ENCODE data around the gene GOSR1.
"Not testable (repeated sequence)": the region's sequence is repeated elsewhere in the genome, so short reads cannot be mapped to it uniquely, and the experiment has no call there.

Gene GOSR1

DNA sequence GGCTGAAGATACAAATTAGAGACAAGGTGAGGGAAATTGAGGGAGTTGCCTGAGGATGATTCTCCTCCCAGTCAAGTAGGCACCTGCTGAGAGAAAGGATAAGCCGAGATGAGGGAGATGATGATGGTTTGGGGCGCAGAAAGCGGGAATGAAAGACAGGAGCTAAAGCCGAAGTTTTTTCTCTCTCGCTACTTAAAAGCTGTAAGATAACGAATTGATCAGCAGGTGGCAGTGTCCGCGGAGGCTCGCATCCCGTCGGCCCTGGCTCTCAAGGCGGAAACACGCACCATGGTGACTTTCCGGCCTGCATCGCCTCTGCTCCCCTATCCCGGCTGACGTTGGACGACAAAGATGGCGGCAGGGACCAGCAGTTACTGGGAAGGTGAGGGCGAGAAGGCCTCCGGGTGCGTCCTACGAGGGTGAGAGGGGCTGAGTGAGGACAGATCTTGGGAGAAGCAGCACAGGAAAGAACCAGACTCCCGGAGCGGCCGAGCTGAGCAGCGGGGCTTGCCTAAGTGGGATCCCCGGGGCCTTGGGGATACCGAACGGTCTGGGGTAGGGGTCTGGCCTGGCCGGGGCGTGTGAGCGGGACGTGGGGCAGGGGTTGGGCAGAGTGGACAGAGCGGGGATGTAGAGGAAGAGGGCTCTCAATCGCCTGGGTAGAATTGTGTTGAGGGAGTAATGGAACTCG, at the start of gene GOSR1:
Gene GOSR1 (plus strand): TSS at position 326 of the 691 bp plus-strand sequence. CDS start 26 bp downstream, at position 352.
- DNase-seq, result peak; percentile 85 to 97

DNA sequence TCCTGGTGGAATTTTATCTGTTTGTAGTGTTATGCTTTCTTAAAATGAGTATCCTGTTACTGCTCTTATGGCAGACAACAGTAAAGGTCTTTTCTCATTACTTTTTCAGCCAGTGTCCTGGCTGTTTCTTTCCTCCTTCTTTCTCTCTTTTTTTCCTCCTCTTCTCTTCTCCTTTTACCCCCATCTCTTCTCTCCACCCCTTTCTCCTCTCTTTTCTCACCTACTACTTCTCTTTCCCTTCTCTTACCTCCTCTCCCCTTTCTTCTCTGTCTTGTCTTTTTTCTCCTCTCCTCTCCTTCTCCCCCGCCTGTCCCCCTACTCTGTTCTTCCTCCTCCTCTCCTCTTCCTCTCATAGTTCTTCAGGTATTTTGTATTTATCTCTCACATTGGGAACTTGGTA, 49.6 kb upstream of the GOSR1 start:
- no peak for DNase-seq

DNA sequence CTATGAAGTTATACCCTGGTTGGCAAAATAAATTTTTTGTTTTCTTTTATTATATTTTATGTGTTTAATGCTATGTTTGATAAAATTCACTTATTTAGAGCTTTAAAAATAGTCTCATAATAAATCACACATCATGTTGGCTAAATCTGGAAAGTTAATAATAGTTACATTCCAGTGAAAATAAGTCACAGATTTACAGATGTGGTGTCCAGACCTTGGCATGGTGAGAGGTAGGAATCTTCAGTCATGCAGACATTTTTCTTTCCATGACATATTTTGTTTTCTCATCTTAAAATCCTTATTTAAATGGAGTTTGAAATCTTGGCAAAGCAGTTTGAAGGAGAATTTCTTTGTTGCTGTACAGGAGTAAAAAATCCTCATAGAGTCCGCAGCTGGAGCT, 48.1 kb upstream of the GOSR1 start:
- DNase-seq, result no peak

DNA sequence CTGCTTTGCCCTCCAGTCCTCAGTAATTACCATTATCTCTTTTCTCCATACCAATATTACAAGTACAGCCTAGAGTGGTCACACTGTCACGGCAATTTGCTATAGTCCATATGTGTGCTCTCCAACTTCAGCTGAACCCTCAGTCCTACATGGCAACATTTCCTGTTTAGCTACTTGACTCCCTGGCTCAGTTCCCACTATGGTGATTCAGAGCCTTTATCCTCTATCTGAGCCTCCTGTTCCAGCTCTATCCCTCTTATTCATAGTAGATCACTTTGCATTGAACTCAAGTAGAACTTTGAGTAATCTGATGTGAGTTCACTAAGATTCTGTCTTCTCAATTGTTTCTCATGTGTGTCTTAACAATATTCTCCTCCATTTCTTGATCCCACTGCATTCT, 43.7 kb upstream of the GOSR1 start:
- no peak for DNase-seq

DNA sequence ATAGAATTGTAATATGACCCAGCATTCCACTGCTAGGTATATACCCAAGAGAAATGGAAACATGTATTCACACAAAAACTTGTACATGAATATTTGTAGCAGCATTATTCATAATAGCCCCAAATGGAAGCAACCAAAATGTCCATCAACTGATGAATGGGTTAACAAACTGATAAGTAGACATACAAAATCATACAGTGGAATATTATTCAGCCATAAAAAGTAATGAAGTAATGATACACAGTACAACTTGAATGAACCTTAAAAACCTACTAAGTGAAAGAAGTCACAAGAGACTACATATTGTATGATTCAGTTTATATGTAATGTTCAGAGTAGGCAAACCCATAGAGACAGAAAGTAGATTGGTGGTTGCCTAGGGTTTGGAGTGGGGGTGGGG, 40.5 kb upstream of the GOSR1 start:
- DNase-seq, result no peak

DNA sequence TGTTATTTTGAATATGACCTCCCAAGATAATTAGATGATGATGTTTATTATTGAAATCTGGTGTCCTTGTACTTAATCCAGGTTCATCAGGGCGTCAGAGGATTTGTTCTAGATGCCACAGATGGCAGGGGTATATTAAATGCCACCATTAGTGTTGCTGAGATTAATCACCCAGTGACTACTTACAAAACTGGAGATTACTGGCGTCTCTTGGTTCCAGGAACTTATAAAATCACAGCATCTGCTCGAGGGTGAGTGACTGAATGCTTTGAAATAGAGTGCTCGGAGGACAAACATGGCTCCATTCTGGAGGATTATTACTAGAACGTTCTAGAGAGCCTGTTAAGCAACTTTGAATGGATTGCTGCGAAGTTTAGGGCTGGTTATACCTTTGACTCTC, 33.5 kb upstream of the GOSR1 start:
- no peak for DNase-seq

DNA sequence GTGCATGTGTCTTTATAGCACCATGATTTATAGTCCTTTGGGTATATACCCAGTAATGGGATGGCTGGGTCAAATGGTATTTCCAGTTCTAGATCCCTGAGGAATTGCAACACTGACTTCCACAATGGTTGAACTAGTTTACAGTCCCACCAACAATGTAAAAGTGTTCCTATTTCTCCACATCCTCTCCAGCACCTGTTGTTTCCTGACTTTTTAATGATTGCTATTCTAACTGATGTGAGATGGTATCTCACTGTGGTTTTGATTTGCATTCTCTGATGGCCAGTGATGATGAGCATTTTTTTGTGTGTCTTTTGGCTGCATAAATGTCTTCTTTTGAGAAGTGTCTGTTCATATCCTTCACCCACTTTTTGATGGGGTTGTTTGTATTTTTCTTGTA, 30.6 kb upstream of the GOSR1 start:
- not testable (repeated sequence) for DNase-seq

DNA sequence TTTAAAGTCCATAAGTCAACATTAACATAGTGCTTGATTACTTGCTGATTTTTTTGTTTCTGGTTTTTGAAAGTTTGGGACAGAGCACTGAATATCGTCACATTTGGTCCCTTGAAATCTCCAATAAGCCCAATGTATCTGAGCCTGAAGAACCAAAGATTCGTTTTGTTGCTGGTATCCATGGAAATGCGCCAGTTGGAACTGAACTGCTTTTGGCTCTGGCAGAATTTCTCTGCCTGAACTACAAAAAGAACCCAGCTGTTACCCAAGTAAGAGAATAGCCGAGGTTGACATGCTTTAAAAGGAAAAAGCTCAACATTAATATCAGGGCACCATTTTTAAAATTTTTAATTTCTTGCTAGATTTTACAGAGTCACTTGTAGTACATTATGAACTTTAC, 27.7 kb upstream of the GOSR1 start:
- DNase-seq, result peak; percentile 31 to 76

DNA sequence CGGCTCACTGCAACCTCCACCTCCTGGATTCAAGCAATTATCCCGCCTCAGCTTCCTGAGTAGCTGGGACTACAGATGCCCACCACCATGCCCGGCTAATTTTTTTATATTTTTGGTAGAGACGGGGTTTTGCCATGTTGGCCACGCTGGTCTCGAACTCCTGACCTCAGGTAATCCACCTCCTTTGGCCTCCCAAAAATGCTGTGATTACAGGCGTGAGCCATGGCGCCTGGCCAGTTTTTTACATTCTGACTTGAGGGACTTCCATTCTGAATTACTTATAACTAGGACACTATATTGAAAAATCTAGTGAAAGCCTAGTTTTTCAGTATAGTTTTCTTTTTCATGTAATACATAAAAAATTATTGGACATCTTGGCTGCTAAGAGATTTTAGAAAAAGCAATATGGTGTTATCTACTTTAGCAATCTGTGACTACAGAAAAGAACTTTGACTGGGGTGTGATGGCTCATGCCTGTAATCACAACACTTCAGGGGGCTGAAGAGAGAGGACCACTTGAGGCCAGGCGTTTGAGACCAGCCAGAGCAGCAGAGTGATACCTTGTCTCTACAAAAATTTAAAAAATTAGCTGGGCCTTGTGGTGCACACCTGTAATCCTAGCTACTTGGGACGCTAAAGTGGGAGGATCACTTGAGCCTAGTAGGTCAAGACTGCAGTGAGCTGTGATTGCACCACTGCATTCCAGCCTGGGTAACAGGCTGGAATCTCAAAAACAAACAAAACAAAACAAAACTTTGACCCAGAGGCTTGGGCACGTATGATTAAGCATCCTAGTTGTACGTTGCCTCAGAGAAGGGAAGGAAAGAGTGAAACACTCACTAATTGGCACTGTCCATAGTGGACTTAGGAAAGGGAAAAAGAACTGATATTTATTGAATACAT, 26.8 kb upstream of the GOSR1 start:
- no peak for DNase-seq

DNA sequence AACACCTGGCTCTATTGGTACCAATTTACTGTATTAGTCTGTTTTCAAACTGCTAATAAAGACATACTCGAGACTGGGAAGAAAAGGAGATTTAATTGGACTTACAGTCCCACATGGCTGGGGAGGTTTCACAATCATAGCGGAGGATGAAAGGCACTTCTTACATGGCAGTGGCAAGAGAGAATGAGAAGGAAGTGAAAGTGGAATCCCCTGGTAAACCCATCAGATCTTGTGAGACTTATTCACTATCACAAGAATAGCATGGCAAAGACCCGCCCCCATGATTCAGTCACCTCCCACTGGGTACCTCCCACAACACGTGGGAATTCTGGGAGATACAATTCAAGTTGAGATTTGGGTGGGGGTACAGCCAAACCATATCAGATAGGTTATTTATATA, 22.6 kb upstream of the GOSR1 start:
- DNase-seq, result no peak

DNA sequence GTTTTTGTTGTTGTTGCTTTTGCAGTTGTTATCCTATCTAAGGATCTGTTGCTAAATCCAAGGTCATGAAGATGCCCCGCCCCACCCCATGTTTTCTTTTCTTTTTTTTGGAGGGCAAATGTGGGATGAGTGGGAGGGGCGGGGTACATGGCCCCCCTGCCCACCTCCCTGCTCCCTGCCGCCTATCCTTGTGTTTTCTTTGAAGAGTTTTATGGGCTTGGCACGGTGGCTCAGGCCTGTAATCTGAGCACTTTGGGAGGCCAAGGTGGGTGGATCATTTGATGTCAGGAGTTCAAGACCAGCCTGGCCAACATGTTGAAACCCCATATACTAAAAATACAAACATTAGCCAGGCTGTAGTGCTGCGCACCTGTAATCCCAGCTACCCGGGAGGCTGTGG, 18.8 kb upstream of the GOSR1 start:
- DNase-seq, result no peak

DNA sequence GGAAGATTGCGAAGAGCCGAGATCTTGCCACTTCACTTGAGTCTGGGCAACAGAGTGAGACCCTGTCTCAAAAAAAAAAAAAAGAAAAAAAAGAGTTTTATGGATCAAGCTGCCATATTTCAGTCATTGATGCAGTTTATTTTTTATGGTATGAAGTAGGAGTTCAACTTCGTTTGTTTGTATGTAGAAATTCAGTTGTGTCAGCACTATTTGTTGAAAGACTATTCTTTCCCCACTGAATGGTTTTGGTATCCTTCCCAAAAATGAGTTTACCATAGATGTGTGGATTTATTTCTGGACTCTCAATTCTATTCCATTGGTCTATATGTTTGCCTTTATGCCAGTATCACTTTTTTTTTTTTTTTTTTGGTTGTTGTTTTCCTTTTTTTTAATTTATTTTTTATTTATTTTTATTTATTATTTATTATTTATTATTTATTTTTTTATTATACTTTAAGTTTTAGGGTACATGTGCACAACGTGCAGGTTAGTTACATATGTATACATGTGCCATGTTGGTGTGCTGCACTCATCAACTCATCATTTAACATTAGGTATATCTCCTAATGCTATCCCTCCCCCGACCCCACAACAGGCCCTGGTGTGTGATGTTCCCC, 18.3 kb upstream of the GOSR1 start:
- DNase-seq, result not testable (repeated sequence)

DNA sequence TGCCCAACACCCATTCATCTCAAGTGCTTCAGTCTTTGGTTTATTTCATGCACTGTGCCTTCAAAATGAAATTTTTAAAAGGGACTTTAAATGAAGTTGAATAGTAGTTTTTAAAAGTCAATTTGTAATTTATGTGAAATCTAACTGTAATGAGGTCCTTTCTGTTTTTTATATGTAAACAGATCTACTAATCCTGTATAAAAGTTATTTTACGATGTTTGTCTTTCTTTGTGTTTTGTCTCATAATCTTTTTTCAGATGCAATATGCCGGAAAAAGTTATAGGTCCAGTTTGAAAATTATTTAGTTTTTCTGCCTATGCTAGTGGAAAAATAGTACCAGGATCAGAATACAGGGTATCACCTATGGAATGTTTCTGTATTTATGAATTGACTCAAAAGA, 8.7 kb upstream of the GOSR1 start:
- DNase-seq, result no peak

DNA sequence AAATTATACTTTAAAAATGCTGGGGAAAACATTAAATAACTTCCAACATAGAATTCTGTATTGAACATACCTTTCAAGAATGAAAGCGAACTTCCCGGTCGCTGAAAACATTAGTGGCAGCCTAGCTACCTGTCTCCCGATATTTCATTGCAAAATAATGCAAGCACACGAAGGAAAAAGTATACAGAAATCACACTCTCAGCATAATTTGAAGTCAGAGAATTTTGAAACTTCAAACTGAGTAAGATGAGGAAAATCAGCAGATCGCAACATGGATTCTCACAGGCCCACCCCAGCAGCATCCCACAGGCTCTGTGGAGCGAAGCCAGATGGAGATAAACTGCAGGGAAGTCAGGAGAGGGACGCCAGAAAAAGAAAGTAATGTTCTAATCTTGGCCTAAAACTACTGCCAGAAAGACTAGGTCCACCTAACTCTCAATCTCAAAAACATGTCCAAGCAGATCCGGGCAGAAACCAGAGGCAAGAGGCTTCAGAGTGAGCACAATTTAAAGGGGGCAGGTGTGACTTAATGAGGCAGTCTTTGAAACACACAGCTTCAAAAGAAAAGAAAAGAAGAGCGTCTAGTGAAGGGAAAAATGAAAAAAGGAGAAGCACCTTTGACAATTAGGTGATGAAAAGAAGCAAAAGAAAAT, 4.8 kb upstream of the GOSR1 start:
- DNase-seq, result no peak

DNA sequence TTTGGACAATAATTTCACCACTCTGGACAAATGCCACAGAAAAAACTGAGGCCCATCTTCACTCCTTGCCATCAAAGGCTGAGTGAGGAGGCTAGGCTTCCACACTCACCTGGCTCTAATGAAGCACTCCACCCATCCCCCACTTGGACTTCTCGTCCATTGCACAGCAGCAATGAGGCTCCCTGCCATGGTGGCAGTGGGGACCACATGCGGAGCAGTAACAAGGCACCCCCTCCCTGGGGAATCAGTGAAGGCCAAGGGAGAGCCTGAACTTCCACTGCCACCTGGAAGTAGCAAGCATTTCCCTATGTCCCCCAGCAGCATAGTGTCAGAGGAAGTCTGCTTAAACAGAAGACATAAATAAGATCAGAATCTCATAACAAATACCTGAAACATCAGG, 2.0 kb upstream of the GOSR1 start:
- no peak for DNase-seq

DNA sequence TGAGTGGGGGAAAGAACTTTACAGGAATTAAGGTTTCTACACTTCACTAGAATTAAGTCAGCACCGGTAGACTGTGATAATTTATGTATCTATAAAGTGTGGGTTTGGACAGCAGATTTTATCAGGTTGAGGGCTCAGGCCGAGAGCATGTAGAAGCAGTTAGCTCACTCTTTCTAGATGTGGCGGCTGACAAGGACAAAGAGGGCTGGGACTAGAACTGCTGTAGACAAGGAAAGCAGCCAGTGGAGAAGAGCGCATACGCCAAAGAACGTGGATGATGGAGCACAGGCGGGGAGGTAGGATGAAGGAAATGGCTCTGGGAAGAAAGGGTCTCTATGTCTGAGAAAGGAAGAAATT, 504 bp upstream of the GOSR1 start:
- peak in 1 of 2 donors; percentile 30 for DNase-seq

DNA sequence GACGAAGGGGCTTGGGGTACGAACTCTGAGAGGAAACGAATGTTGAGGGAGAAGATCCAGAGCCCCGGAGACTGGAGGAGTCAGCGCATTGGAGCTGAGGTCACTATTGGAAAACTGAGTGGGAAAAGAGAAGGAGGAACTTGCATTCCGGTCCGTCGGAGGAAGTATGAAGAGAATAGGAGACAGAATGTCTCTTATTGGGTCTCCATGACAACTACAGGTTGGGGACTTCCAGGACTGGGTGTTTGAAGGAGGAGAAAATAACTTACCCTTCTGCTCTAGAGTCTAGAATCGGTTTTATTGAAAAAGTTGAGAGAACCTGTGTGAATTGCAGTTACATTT, 537 bp downstream of the GOSR1 start:
- no peak for DNase-seq

DNA sequence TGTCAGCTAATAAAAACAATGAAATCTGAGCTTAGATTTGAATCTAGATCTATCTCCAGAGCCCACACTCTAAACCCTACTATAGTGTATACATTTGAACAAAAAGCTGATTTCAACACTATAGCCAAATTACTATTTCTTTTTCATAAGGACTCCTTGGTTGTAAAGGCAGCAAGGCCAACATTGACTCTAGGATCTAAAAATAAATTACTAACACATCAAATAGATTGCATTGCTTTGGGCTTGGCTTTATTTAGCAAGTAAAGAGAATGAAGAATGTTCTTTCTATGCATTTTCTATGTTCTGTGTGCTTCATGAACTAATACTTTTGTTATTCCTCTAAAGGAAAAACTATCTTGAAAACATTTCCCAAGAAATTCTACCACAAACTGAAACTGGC, 5.3 kb downstream of the GOSR1 start:
- DNase-seq, result no peak

DNA sequence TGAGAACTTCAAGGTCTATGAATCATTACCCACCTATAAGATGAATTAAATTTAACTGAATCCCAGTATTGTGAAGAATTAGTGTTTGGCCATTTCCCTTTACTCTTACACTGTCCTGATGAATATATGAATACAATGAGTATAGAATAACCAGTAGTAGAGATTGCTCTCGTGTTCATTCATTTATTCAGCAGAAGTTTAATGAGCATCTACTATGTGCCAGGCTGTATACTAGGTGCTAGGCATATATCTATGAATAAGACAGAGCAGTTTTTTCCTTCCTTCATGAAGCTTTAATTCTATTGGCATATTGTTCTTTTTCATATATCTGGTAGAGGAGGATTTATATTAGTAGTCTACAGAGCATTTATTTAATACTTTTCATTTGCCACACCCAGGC, 6.0 kb downstream of the GOSR1 start:
- no peak for DNase-seq

DNA sequence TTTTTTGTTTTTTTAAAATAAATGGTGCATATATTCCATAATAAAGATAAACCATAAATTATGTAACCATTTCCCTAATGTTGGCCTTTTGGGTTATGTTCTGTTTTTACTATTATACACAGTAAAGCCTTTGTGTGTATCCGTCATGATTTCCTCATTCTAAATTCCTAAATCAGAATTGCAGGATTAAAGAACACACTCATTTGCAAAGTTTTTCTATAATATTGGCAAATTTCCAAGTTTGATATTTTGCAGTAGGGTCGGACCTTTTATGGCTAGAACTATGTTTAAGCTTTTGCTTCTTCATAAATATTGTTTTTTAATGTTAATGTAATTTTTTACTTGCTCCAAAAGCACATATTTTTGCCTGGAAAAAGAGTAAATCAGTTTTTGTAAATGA, 16.6 kb downstream of the GOSR1 start:
- DNase-seq, result no peak

DNA sequence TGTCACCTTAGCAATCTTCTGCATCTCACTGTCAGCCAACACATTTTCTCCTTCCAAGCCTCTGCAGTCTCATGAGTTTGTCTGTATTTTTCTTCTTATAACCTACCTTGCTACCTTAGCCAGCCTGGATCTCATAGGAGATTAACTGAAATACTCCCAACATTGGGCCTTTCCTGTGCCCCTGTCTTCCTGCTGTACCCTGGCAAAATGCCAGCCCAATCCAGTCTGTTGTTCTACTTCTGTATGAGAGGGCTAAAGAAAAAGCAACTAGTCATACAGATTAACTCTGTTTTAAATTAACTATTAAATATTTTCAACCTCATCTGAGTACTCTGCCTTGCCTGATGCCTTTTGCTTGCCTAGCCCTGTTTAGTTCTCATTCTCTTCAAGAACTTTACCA, 18.4 kb downstream of the GOSR1 start:
- DNase-seq, result no peak

DNA sequence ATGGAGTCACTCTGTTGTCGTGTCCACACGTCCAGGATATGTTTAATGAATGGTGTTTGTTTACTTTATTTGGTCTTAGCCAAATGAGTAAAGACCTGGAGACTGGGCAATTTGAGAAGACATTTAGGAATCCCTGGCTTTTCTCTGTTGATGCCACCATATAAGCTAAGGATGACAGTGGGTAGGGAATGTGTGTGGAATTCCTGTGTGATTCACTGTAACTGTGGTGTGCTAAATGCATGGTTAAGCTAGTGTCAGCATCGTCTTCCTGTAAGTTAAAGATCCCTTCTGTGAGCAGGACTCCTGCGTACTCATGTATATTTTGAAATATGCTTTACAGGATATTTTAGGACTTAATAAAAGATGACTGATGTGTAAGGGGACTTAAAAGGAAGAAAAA, 26.4 kb downstream of the GOSR1 start:
- no peak for DNase-seq

DNA sequence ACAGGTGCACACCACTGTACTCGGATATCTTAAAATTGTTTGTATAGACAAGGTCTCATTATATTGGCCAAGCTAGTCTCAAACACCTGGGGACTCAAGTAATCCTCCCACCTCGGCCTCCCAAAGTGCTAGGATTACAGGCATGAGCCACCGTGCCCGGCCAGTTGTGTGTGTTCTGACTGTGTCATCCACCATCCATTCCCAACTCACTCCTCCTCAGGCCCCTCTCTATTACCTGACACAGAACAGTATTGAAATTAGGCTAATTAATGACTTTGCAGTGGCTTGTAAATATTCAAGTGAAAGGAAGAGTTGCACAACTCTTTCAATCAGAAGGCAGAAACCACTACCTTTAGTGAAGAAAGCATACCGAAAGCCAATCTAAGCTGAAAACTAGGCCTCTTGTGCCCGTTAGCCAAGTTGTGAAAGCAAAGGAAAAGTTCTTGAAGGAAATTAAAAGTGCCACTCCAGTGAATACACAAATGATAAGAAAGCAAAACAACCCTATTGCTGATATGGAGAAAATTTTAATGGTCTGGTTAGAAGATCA, 28.7 kb downstream of the GOSR1 start:
- no peak for DNase-seq

Measured in hippocampal formation (tissue), 2 donors.